Right atrium auricular region (tissue), 2 donors: ENCODE measurements around the gene DGAT2. TPM values are rescaled to one million over a fixed set of nuclear protein-coding genes. Genes with fewer than 3 reads are reported as not detected.

Experiments
- DNase-seq: peaks from one replicate; pipeline ENCODE4 v3.0.0-alpha.2; 2019; ENCODE audit warnings: low spot score
- H3K27ac ChIP-seq, 2 donors: fragments of 200-600 bp; sonication (generic); 1 replicate in 1 of 2; 2 replicates in 1 of 2; pipeline ENCODE4 v1.5.1; 2016 to 2019
- H3K27me3 ChIP-seq, 2 donors: fragments of 200-600 bp; sonication (generic); one replicate each; pipeline versions ENCODE4 v1.5.1 to v1.6.0; 2017 to 2019
- H3K36me3 ChIP-seq: fragments of 200-600 bp; sonication (generic); one replicate; pipeline ENCODE4 v1.5.1; 2016
- H3K4me1 ChIP-seq, 2 donors: fragments of 200-600 bp; sonication (generic); one replicate each; pipeline versions ENCODE4 v1.5.1 to v1.6.0; 2017 to 2019
- H3K4me3 ChIP-seq, 2 donors: fragments of 200-600 bp; sonication (generic); 1 replicate in 1 of 2; 2 replicates in 1 of 2; pipeline ENCODE4 v1.5.1; 2017 to 2019; ENCODE audit warnings: mild to moderate bottlenecking in 1 of 2, moderate library complexity in 1 of 2
- H3K9me3 ChIP-seq, 2 donors: fragments of 200-600 bp; sonication (generic); one replicate each; pipeline ENCODE4 v1.5.1; 2019
- total RNA-seq, 2 donors: library from RNA; depleted of rRNA; stranded (reverse); fragments of >200 nt; gene quantifications; one replicate each; pipeline ENCODE4 v1.1.0, GENCODE V29; 2016
- TF ChIP-seq, protein P1 (sequence below), 2 donors: fragments of 200-600 bp; sonication (generic); IDR thresholded peaks; one replicate each; pipeline ENCODE4 v1.5.1; 2019; ENCODE audit warnings: antibody characterized with exemption in 2 of 2

Gene DGAT2
- total RNA-seq, 2 donors from 2014 or later = 2.7 to 27.7 TPM

DNA sequence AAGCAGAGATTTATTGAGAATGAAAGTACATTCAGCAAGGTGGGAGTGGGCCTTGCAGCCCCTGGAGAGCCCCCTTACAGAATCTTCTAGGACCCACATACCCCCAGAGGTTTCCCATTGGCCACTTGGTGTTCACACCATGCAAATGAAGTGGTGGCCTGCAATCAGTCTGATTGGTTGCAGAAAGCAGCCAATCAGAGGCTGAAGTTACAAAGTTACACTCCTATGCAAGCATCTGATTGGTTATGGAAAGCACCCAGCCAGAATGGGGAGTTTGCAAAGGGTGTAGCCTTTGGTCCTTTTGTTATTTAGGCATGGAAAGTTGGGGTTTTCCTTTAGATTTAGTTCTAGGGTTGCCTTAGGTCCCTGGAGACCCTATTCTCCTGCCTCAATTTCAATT lies 81.3 kb downstream of the DGAT2 start:
- Histone ChIP-seq H3K4me1 (peaks cover 0 to 25% of the 10 kb centered on the region in 2 donors), H3K36me3 (no peaks in the 10 kb centered on the region), H3K4me3 (no peak overlapping the region), H3K27me3 (no peaks in the 10 kb centered on the region), H3K9me3 (no peaks in the 10 kb centered on the region), H3K27ac (no peak overlapping the region)
- no peak for DNase-seq
- TF ChIP-seq, protein P1, sequence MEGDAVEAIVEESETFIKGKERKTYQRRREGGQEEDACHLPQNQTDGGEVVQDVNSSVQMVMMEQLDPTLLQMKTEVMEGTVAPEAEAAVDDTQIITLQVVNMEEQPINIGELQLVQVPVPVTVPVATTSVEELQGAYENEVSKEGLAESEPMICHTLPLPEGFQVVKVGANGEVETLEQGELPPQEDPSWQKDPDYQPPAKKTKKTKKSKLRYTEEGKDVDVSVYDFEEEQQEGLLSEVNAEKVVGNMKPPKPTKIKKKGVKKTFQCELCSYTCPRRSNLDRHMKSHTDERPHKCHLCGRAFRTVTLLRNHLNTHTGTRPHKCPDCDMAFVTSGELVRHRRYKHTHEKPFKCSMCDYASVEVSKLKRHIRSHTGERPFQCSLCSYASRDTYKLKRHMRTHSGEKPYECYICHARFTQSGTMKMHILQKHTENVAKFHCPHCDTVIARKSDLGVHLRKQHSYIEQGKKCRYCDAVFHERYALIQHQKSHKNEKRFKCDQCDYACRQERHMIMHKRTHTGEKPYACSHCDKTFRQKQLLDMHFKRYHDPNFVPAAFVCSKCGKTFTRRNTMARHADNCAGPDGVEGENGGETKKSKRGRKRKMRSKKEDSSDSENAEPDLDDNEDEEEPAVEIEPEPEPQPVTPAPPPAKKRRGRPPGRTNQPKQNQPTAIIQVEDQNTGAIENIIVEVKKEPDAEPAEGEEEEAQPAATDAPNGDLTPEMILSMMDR (IDR thresholded peaks at IDR 0.05) = no peak

DNA sequence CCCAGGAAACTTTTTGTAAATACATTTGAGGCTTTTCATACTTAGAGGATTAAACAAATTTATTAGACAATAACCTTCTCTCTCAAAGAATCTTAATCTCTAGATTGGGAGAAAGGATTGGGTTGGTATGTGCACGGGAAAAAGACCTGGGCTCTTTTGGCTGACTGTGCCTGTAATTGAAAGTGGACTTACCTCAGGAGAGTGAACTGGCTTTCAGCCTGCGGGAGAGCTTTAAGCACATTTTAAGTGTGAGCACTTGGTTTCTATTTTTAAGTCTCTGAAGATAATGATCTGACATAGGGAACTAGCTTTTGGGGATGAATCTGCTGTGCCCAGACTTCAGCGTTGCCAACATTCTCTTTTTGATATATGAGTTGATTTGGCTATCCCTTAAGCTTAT lies 82.2 kb downstream of the DGAT2 start:
- TF ChIP-seq, protein P1 (IDR thresholded peaks at IDR 0.05) = no peak
- Histone ChIP-seq H3K4me3 (no peak overlapping the region), H3K9me3 (no peaks in the 10 kb centered on the region), H3K27me3 (no peaks in the 10 kb centered on the region), H3K36me3 (no peaks in the 10 kb centered on the region), H3K27ac (peak overlapping the region; percentile 57 to 66), H3K4me1 (peaks cover 0 to 25% of the 10 kb centered on the region in 2 donors)
- DNase-seq = no peak

Other genes with a start within 250 kb of the DGAT2 start
- gene GDPD5, start 242.8 kb upstream of the DGAT2 start, total RNA-seq = 1 to 10 TPM; 3.5 to 6.1 TPM
- gene SERPINH1, start 206.5 kb upstream of the DGAT2 start, total RNA-seq = 100 to 1,000 TPM; 114 to 195 TPM
- 1 to 10 TPM; 6.3 to 8.1 TPM for gene MAP6, start 99.7 kb upstream of the DGAT2 start, total RNA-seq
- gene MOGAT2, start 50.9 kb upstream of the DGAT2 start, total RNA-seq = not detected
- gene UVRAG, start 46.4 kb downstream of the DGAT2 start, total RNA-seq = 10 to 100 TPM; 13.2 to 13.9 TPM